Activated CD4-positive, CD25-positive, alpha-beta regulatory T cell (primary cell): ENCODE results near the gene LSM6.

Source experiments
- DNase-seq, 4 experiments: peaks; one replicate each; lab custom pipeline; 2025; lab: John Stamatoyannopoulos, UW

Gene LSM6

GRCh38 chr4:146186041-146186440, 10.5 kb downstream of the LSM6 start:
- DNase-seq, result no peak

GRCh38 chr4:146186596-146186995, 11.1 kb downstream of the LSM6 start:
- no peak for DNase-seq

- no peak for DNase-seq
These were observed 14.9 kb downstream of the LSM6 start for GRCh38 chr4:146190456-146190855.

- DNase-seq, result no peak
These were observed 16.4 kb downstream of the LSM6 start for GRCh38 chr4:146191766-146192458.

- no peak for DNase-seq
These were observed 18.1 kb downstream of the LSM6 start for GRCh38 chr4:146193628-146194027.

- no peak for DNase-seq
These were observed 18.7 kb downstream of the LSM6 start for GRCh38 chr4:146194212-146194611.

GRCh38 chr4:146202665-146203064, 27.1 kb downstream of the LSM6 start:
- DNase-seq, result no peak

- DNase-seq, result no peak
These were observed 31.9 kb downstream of the LSM6 start for GRCh38 chr4:146207410-146207809.

GRCh38 chr4:146210890-146211289, 35.4 kb downstream of the LSM6 start:
- DNase-seq, result no peak

GRCh38 chr4:146211440-146211839, 35.9 kb downstream of the LSM6 start:
- DNase-seq, result no peak

GRCh38 chr4:146212781-146213180, 37.3 kb downstream of the LSM6 start:
- no peak for DNase-seq

- no peak for DNase-seq
These were observed 38.7 kb downstream of the LSM6 start, which contains the start of gene REELD1 for GRCh38 chr4:146214238-146214637. TSS of gene REELD1 (plus strand) at chr4:146214538. CDS start at chr4:146216953, 2,415 bp downstream.

GRCh38 chr4:146222313-146222712, 46.8 kb downstream of the LSM6 start:
- no peak for DNase-seq

- DNase-seq, result no peak
These were observed 48.9 kb downstream of the LSM6 start for GRCh38 chr4:146224326-146224966.

- DNase-seq, result no peak
These were observed 53.9 kb downstream of the LSM6 start for GRCh38 chr4:146229406-146229805.

- no peak for DNase-seq
These were observed 56.7 kb downstream of the LSM6 start for GRCh38 chr4:146232131-146232722.

- DNase-seq, result no peak
These were observed 60.2 kb downstream of the LSM6 start for GRCh38 chr4:146235654-146236177.

GRCh38 chr4:146236216-146236615, 60.7 kb downstream of the LSM6 start:
- DNase-seq, result no peak

- DNase-seq, result no peak
These were observed 61.6 kb downstream of the LSM6 start for GRCh38 chr4:146237092-146237491.

- no peak for DNase-seq
These were observed 62.6 kb downstream of the LSM6 start for GRCh38 chr4:146238107-146238506.
